ENCODE results near the gene SMC5. TPM values are rescaled to one million over a fixed set of nuclear protein-coding genes. Genes with fewer than 3 reads are reported as not detected.

SMC5 gene
- 46.9 and 49.3 TPM in 2 replicates for total RNA-seq

GRCh38 chr9:70258692-70259511 is at the start of gene SMC5:
TSS of gene SMC5 (plus strand) at chr9:70258978. CDS start at chr9:70259079, 101 bp downstream.
- Mint-ChIP-seq H3K4me3 (peak within 1 kb of the TSS; percentile 93), H3K27me3 (no peaks in the 10 kb centered on the region), H3K4me1 (peaks cover 52% of the 10 kb centered on the region), H3K36me3 (ENCODE audit: low read depth) (peaks cover 37% of the 10 kb centered on the region), H3K9me3 (no peaks in the 10 kb centered on the region), H3K27ac (peak within 1 kb of the TSS; percentile 99)
- intact Hi-C loops (cut with micrococcal nuclease), result loop anchor here (1.0 to 10.0 kb wide), 5 partner anchors 160 to 1224 kb away; partner anchors contain the start of gene FXN
- POLR2A ChIA-PET, result interaction anchor here (0.7 to 2.9 kb wide), 3 partner anchors 155 to 1014 kb away, joined by 5 to 13 read pairs (median 9); partner anchors contain the start of gene KLF9
- ATAC-seq (ENCODE audit: low read depth), result peak; percentile 82
- CTCF ChIA-PET, result no interaction called here
- TF ChIP-seq CTCF (IDR thresholded peaks at IDR 0.05), result no peak
- peak; percentile 90 for DNase-seq

GRCh38 chr9:70217029-70217428 is 41.7 kb upstream of the SMC5 start:
- no peaks in the 10 kb centered on the region for H3K27me3 Mint-ChIP-seq
- no peak overlapping the region for H3K4me3 Mint-ChIP-seq
- intact Hi-C loops (cut with micrococcal nuclease), result no loop called here
- no peak overlapping the region for H3K27ac Mint-ChIP-seq
- no peaks in the 10 kb centered on the region for H3K4me1 Mint-ChIP-seq
- H3K9me3 Mint-ChIP-seq, result peaks cover 2% of the 10 kb centered on the region
- DNase-seq, result no peak
- POLR2A ChIA-PET, result no interaction called here
- TF ChIP-seq CTCF (IDR thresholded peaks at IDR 0.05), result no peak
- ATAC-seq (ENCODE audit: low read depth), result no peak
- CTCF ChIA-PET, result no interaction called here
- H3K36me3 Mint-ChIP-seq (ENCODE audit: low read depth), result peaks cover 9% of the 10 kb centered on the region

GRCh38 chr9:70218767-70219166 is 40.0 kb upstream of the SMC5 start:
- no peaks in the 10 kb centered on the region for H3K9me3 Mint-ChIP-seq
- intact Hi-C loops (cut with micrococcal nuclease), result no loop called here
- DNase-seq (no peak), ATAC-seq (ENCODE audit: low read depth) (no peak)
- H3K27ac Mint-ChIP-seq, result no peak overlapping the region
- H3K27me3 Mint-ChIP-seq, result no peaks in the 10 kb centered on the region
- TF ChIP-seq CTCF (IDR thresholded peaks at IDR 0.05), result no peak
- H3K36me3 Mint-ChIP-seq (ENCODE audit: low read depth), result peaks cover 4% of the 10 kb centered on the region
- H3K4me3 Mint-ChIP-seq, result no peak overlapping the region
- no peaks in the 10 kb centered on the region for H3K4me1 Mint-ChIP-seq
- CTCF ChIA-PET, result no interaction called here
- POLR2A ChIA-PET, result no interaction called here

GRCh38 chr9:70220216-70220615 is 38.6 kb upstream of the SMC5 start:
- Mint-ChIP-seq H3K27ac (no peak overlapping the region), H3K4me3 (no peak overlapping the region), H3K36me3 (ENCODE audit: low read depth) (no peaks in the 10 kb centered on the region), H3K4me1 (no peaks in the 10 kb centered on the region), H3K9me3 (no peaks in the 10 kb centered on the region), H3K27me3 (no peaks in the 10 kb centered on the region)
- CTCF ChIA-PET, result no interaction called here
- POLR2A ChIA-PET, result no interaction called here
- no peak for TF ChIP-seq CTCF (IDR thresholded peaks at IDR 0.05)
- intact Hi-C loops (cut with micrococcal nuclease), result no loop called here
- no peak for DNase-seq
- no peak for ATAC-seq (ENCODE audit: low read depth)

GRCh38 chr9:70222354-70222753 is 36.4 kb upstream of the SMC5 start:
- intact Hi-C loops (cut with micrococcal nuclease), result no loop called here
- no peak overlapping the region for H3K27ac Mint-ChIP-seq
- no peaks in the 10 kb centered on the region for H3K36me3 Mint-ChIP-seq (ENCODE audit: low read depth)
- TF ChIP-seq CTCF (IDR thresholded peaks at IDR 0.05), result no peak
- H3K4me3 Mint-ChIP-seq, result no peak overlapping the region
- H3K27me3 Mint-ChIP-seq, result no peaks in the 10 kb centered on the region
- ChIA-PET POLR2A (no interaction called here), CTCF (interaction anchor here (0.9 kb wide), 1 partner anchor 380 kb away, joined by 4 read pairs; no protein-coding TSS in a partner anchor)
- no peak for DNase-seq
- ATAC-seq (ENCODE audit: low read depth), result no peak
- H3K4me1 Mint-ChIP-seq, result no peaks in the 10 kb centered on the region
- no peaks in the 10 kb centered on the region for H3K9me3 Mint-ChIP-seq

Measured in activated B cell treated with CpG ODN at 0.5 μM for 24 hours (primary cell).